IPS-18c (cell line): ENCODE data around the gene ADA.

ENCODE experiments used
- H3K4me3 ChIP-seq: 2 replicates; pipeline ENCODE4 v1.7.0; 2013; ENCODE audit warnings: low read depth, mild to moderate bottlenecking, low read length, moderate library complexity; ENCODE audit not compliant: insufficient read depth
- H3K9me3 ChIP-seq: one replicate; pipeline ENCODE4 v1.6.1; 2013; ENCODE audit warnings: mild to moderate bottlenecking, low read length, moderate library complexity; ENCODE audit not compliant: control insufficient read depth, insufficient read depth

ADA gene

DNA sequence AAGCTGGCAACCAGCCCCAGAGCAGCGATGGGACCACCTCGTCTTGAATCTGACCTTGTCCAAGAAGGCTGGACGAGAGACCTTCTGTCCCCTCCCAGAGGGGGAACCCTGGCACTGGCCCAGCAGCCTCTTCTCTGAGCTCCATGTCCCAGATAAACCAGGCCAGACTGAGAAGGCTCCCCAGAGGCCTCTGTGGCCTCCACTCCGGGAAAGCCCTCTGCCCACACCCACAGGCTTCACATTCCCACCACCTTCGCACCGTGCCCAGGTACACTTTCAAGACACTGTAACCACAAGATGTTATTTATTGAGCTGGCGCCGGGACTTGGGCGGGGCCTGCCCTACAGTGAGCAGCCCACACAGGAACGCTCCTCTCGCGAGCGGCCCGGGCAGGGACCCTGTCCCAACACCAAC is 33.2 kb downstream of the ADA start:
- Histone ChIP-seq H3K9me3 (no peaks in the 10 kb centered on the region), H3K4me3 (no peak overlapping the region)

DNA sequence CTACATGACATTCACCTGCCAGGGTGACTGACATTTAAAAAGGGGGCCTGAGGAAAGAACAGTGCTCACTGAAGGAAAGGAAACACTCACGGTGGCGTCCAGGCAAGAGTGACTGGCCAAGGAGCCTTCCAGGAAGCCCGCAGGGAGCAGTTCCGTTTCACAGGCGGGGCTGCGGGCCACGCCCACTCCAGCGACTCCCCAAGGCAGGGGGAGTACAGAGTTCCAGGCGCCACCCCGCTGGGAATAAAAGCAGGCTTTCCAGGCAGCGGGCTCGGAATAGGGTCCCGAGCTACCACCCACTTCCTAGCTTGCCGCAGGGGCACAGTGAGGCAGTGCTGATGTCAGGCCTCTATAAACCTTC is 34.9 kb downstream of the ADA start:
- no peak overlapping the region for H3K4me3 ChIP-seq

GRCh38 chr20:44615876-44616603 is 35.5 kb downstream of the ADA start:
- H3K4me3 ChIP-seq: no peak overlapping the region
- no peaks in the 10 kb centered on the region for H3K9me3 ChIP-seq

More for the DNA sequence above, 34.9 kb downstream of the ADA start:
- no peaks in the 10 kb centered on the region for H3K9me3 ChIP-seq

DNA sequence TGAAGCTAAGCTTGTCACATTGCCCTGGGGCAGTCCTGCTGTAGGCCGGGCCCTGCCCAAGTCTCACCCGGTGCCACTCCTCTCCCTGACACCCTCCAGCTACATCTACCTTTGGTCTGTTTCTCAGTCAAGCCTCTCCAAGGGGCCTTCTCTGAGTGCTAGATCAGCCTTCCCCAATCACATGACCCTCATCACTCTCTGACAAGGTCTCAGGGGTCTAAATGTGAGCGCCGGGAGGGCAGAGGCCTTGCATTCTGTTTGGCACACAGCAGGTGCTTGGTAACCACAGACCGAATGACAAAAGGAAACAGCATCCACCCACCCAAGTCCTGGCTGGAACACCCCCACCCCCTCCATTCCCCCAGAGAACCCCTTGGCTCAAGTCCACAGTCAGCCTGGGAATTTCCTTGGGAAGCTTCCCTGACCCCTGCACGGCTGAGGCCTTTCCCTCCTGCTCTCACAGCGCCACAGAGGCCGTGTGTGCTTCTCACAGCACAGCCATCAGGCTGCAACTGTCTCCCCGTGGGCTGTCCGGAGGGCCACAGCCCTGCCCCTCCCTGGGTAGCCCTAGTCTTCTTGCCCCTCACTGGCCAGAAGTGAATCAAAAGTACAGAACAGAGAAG is 36.2 kb downstream of the ADA start:
- no peak overlapping the region for H3K4me3 ChIP-seq
- no peaks in the 10 kb centered on the region for H3K9me3 ChIP-seq

- Histone ChIP-seq H3K9me3 (no peaks in the 10 kb centered on the region), H3K4me3 (no peak overlapping the region)
These were observed 37.0 kb downstream of the ADA start for GRCh38 chr20:44614525-44614924.

GRCh38 chr20:44613575-44613974 is 37.9 kb downstream of the ADA start:
- Histone ChIP-seq H3K4me3 (no peak overlapping the region), H3K9me3 (no peaks in the 10 kb centered on the region)

DNA sequence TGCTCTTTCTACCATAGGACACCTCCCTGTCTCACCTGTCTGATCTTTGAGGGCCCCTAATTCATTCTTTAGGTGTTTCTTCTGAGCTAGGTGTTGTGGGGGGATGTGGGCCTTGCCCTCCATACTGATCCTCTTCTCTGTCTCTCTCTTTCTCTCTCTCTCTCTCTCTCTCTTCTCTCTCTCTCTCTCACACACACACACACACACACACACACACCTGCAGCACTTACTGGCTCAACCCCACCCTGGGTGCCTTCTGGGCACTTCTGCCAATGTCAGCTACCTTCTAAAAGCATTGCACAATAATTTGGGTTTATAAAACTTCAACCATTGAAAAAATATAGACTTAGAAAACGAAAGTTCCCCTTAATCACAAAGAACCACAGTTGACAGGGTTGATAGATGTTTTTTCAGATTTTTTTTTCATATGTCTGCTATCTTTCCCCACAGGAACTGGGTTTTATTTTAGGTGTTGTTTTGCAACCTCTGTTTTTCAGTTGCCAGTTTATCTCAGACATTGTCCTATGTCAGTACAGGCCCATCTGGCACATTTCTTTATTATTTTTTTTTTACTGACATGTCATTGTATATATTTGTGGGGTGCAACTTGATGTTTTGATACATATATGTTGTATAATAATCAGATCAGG is 41.1 kb downstream of the ADA start:
- H3K9me3 ChIP-seq: peaks cover 3% of the 10 kb centered on the region
- no peak overlapping the region for H3K4me3 ChIP-seq

DNA sequence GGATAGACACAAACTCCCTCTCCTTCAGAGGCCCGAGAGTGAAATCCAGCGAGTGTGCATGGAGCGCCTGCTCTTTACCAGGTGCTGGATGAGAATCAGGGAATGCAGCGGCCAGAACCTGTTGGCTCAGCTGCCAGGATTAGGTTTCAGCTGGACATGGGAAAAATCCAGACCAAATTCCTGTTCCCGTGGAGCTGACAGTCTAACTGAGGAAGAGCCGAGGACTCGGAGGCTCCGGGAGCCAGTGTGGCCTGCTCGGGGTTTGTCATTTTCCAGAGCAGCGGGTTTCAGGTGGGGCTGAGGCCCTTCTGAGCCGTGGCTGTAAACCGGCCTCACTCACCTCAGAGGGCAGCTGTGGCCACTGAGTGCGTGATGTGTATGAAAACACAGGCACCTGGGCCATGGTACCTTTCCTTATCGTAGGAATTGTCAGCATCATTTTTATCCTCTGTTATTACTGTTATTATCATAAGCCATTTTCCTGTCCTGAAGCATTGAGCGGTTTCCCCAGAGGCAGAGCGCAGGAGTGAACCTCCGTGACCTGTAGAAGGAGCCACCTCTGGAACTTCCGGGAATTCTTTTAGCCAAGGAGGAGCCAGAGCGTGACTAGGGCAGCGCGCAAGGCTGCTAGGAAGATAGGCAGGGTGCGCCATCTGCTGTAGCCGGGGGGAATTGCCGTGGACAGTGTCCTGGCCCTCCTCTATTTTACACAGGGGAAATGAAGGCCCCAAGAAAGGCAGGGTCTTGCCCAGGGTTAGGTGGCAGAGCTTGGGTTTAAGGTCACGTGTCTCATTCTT is 41.8 kb downstream of the ADA start:
- peaks cover 3% of the 10 kb centered on the region for H3K9me3 ChIP-seq
- no peak overlapping the region for H3K4me3 ChIP-seq

DNA sequence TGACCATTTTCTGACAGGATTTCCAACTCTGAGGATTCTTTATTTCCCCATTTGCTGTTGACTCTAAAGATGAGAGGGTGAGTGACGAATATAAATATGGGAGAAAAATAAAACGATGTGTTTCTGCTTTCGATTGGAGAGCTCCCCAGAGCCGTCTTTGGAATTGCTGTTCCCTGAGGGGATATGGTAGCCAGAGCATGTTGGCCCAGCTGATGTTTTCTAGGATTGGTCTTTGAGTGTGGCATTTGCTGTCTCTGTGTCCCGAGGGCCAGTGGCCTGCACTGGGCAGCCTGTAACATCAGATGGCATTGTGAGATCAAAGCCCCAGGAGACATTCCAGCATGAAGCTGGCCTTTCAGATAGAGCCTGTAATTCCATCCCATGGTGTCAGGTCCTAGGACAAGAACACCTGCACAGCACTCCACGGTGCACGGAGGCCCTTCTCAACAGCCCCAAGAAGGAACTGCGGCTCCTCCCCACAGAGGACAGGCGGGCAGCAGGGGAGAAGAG is 42.4 kb downstream of the ADA start:
- Histone ChIP-seq H3K9me3 (peaks cover 3% of the 10 kb centered on the region), H3K4me3 (no peak overlapping the region)

GRCh38 chr20:44606725-44607441 is 44.6 kb downstream of the ADA start:
- Histone ChIP-seq H3K9me3 (peaks cover 3% of the 10 kb centered on the region), H3K4me3 (no peak overlapping the region)

DNA sequence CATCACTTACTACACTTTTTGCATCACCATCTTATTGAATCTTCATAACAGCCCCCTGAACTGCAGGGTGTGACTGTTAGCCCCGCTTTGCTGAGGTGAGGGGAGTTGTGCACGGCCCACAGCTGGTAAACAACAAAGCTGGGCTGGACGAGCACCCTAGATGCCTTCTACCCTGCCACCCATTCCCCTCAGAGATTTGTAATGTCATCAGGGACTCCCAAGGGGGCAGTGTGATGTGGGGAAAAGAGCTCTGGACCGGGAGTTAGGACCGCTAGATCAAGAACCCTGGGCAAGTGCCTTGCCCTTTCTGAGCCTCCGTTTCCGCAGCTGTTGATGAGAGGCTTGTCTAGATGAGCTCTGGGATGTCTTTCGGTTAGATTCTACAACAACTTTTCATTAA is 48.2 kb downstream of the ADA start:
- H3K9me3 ChIP-seq: peaks cover 3% of the 10 kb centered on the region
- H3K4me3 ChIP-seq: no peak overlapping the region

DNA sequence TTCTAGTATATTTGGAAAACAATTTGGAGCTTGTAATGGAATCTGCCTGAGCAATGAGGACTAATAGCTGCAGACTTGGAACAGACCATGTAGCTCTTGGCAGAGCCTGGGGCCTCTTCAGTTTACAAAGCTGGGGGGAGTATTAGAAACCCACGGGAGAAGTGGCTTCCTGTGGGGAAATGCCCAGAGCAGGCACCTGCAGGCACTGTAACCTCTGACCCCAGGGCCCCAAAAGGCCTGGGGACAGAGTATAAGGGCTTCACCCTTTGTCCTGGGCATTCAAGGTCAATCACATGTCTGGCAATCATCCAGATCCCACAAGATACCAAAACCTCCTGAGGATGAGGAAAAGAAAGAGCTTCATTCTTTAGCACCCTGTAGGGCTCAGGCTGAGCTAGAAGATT is 49.7 kb downstream of the ADA start:
- Histone ChIP-seq H3K9me3 (peaks cover 3% of the 10 kb centered on the region), H3K4me3 (no peak overlapping the region)

DNA sequence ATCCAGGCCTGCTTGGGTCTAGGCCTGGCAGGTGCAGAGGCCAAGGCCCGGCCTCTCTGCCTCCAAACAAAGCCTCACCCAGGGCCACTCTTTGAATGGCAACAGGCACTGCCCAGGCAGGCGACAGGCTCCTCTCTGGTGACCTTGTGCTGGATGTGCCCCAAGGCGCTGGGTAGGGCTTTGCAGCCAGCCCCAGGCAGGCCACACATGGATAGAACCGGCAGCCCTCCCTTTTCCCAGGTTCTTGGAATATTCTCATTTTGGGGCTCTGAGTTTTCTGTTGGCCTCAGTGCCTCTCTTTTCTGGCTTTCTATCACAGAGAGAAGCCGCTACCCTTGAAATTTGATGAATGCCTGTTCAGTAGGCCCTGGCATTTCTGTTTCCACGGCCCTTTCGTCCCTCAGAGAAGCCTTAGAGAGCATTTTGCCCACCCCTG is 50.2 kb downstream of the ADA start:
- no peak overlapping the region for H3K4me3 ChIP-seq

DNA sequence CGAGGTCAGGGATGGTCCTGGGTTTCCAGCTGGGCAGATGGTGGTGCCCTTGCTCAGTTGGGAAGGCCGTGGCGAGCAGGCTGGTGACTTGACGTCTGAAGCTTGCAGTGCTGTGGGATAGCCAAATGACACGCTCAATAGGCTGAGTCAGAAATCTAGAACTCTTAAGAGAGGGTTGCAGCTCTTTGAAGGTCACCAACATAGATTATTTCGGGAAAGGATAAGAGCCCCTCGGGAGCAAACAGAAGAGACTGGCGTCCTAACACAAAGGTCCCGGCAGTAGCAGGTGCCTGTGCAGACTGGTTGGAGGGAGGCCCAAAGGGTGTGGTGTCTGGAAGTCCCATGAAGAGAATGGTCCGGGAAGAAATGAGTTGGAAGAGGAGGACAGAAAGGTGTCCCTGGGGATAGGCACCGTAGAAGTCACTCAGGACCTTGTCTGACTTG is 50.7 kb downstream of the ADA start:
- Histone ChIP-seq H3K4me3 (no peak overlapping the region), H3K9me3 (no peaks in the 10 kb centered on the region)

More for the DNA sequence above, 50.2 kb downstream of the ADA start:
- no peaks in the 10 kb centered on the region for H3K9me3 ChIP-seq

- Histone ChIP-seq H3K4me3 (no peak overlapping the region), H3K9me3 (no peaks in the 10 kb centered on the region)
These were observed 51.2 kb downstream of the ADA start for GRCh38 chr20:44600301-44600700.

DNA sequence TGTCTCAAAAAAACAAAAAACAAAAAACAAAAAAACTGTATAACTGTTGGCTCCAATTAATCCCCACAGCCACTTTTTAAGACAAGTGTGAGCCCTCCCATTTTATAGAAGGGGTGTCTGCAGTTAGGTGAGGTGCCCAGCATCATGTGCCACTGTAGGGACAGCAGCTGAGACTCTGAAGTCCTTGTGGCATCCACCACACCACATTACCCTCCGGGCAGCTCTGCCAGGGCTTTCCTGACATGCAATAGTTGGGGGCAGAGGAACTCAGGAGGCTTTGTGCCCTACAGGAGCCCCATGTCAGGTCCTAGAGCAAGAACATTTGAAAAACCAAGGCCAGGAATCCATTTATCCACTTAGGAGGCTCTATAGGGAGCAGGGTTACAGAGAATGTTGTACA is 51.8 kb downstream of the ADA start:
- Histone ChIP-seq H3K9me3 (no peaks in the 10 kb centered on the region), H3K4me3 (no peak overlapping the region)
